Effector CD8-positive, alpha-beta T cell (primary cell): Measurements from ENCODE around the gene NPFFR1.
"Not testable (repeated sequence)": the region's sequence is repeated elsewhere in the genome, so short reads cannot be mapped to it uniquely, and the experiment has no call there.

Source experiments
- DNase-seq: peaks from one replicate; lab custom pipeline; 2025; lab: John Stamatoyannopoulos, UW

NPFFR1 gene

GRCh38 chr10:70286616-70287015 lies 2.8 kb upstream of the NPFFR1 start:
- DNase-seq: no peak

GRCh38 chr10:70285476-70285831 lies 1.6 kb upstream of the NPFFR1 start:
- DNase-seq: no peak

- no peak for DNase-seq
These were observed 1.0 kb upstream of the NPFFR1 start for GRCh38 chr10:70284542-70285475.

- no peak for DNase-seq
These were observed 746 bp downstream of the NPFFR1 start for GRCh38 chr10:70283071-70283444.

GRCh38 chr10:70281609-70282008 lies 2.2 kb downstream of the NPFFR1 start:
- no peak for DNase-seq

GRCh38 chr10:70280099-70280498 lies 3.7 kb downstream of the NPFFR1 start:
- DNase-seq: no peak

GRCh38 chr10:70277396-70278030 lies 6.3 kb downstream of the NPFFR1 start:
- DNase-seq: no peak

- no peak for DNase-seq
These were observed 9.2 kb downstream of the NPFFR1 start for GRCh38 chr10:70274643-70275042.

GRCh38 chr10:70272925-70273316 lies 10.9 kb downstream of the NPFFR1 start:
- DNase-seq: no peak

GRCh38 chr10:70271996-70272924 lies 11.5 kb downstream of the NPFFR1 start:
- DNase-seq: no peak

GRCh38 chr10:70270952-70271351 lies 12.9 kb downstream of the NPFFR1 start:
- no peak for DNase-seq

- DNase-seq: no peak
These were observed 14.1 kb downstream of the NPFFR1 start for GRCh38 chr10:70269741-70270140.

GRCh38 chr10:70268376-70268775 lies 15.4 kb downstream of the NPFFR1 start:
- no peak for DNase-seq

- no peak for DNase-seq
These were observed 16.5 kb downstream of the NPFFR1 start for GRCh38 chr10:70267161-70267933.

GRCh38 chr10:70266701-70267100 lies 17.1 kb downstream of the NPFFR1 start:
- DNase-seq: no peak

- no peak for DNase-seq
These were observed 17.7 kb downstream of the NPFFR1 start for GRCh38 chr10:70266056-70266455.

- no peak for DNase-seq
These were observed 18.6 kb downstream of the NPFFR1 start for GRCh38 chr10:70265032-70265689.

- DNase-seq: no peak
These were observed 23.1 kb downstream of the NPFFR1 start for GRCh38 chr10:70260734-70261133.

- DNase-seq: no peak
These were observed 23.5 kb downstream of the NPFFR1 start for GRCh38 chr10:70260259-70260658.

- no peak for DNase-seq
These were observed 25.6 kb downstream of the NPFFR1 start for GRCh38 chr10:70258216-70258615.

GRCh38 chr10:70257816-70258215 lies 26.0 kb downstream of the NPFFR1 start:
- DNase-seq: not testable (repeated sequence)
